WTC11 (cell line): ENCODE results near the gene TYROBP. TPM values are rescaled to one million over a fixed set of nuclear protein-coding genes. Genes with fewer than 3 reads are reported as not detected.
A peak's percentile ranks its signal among the peaks of the same experiment; 100 is the strongest.

ENCODE experiments used
- ATAC-seq: fragments of 200-7000 bp; cut with Tn5 transposase; 2 replicates; pipeline ENCODE4 v1.10.0; 2021; ENCODE audit warnings: mild to moderate bottlenecking, moderate library complexity
- CTCF ChIA-PET: fragments of 300-600 bp; sonication (Branson Sonifier 250); formaldehyde crosslinking; loops from one replicate; lab custom pipeline; 2021; ENCODE audit warnings: antibody characterized with exemption; lab: Charles Lee
- POLR2A ChIA-PET: fragments of 350-600 bp; sonication (Branson Sonifier 250); formaldehyde crosslinking; loops from one replicate; lab custom pipeline; 2021; ENCODE audit warnings: antibody characterized with exemption; lab: Charles Lee
- DNase-seq: peaks from one replicate; pipeline ENCODE4 v3.0.0; 2021; ENCODE audit warnings: low spot score
- H3K27ac Mint-ChIP-seq: 2 replicates; pipeline ENCODE4 v1.8.0; 2021; ENCODE audit warnings: mixed read lengths
- H3K27me3 Mint-ChIP-seq: 2 replicates; pipeline ENCODE4 v1.8.0; 2021; ENCODE audit warnings: low read depth, mild to moderate bottlenecking, moderate library complexity, mixed read lengths
- H3K36me3 Mint-ChIP-seq: 2 replicates; pipeline ENCODE4 v1.8.0; 2021; ENCODE audit warnings: mixed read lengths
- H3K4me1 Mint-ChIP-seq: 2 replicates; pipeline ENCODE4 v1.8.0; 2022; ENCODE audit warnings: mixed read lengths
- H3K4me3 Mint-ChIP-seq: 2 replicates; pipeline ENCODE4 v1.8.0; 2021; ENCODE audit warnings: mild to moderate bottlenecking, moderate library complexity, mixed read lengths
- H3K9me3 Mint-ChIP-seq: 2 replicates; pipeline ENCODE4 v1.8.0; 2021; ENCODE audit warnings: mixed read lengths
- AFF4 ChIP-seq: sonication (generic); formaldehyde crosslinking; IDR thresholded peaks from 2 replicates; pipeline ENCODE4 v1.8.1; 2023; ENCODE audit warnings: mild to moderate bottlenecking, missing genetic modification reagents, borderline replicate concordance
- E2F1 ChIP-seq: sonication (generic); formaldehyde crosslinking; IDR thresholded peaks from 2 replicates; pipeline ENCODE4 v1.8.0; 2022; ENCODE audit warnings: mild to moderate bottlenecking, missing genetic modification reagents
- ELF4 ChIP-seq: sonication (generic); formaldehyde crosslinking; IDR thresholded peaks from 2 replicates; pipeline ENCODE4 v1.8.1; 2022; ENCODE audit warnings: low read depth, mild to moderate bottlenecking, moderate library complexity, missing genetic modification reagents
- ETV6 ChIP-seq: sonication (generic); formaldehyde crosslinking; IDR thresholded peaks from 2 replicates; pipeline ENCODE4 v1.8.1; 2022; ENCODE audit warnings: mild to moderate bottlenecking, missing genetic modification reagents
- FOXP4 ChIP-seq: sonication (generic); formaldehyde crosslinking; IDR thresholded peaks from 2 replicates; pipeline ENCODE4 v1.8.0; 2022; ENCODE audit warnings: mild to moderate bottlenecking, missing genetic modification reagents
- GRHL2 ChIP-seq: fragments of 250-450 bp; sonication (Bioruptor Pico); IDR thresholded peaks from 2 replicates; pipeline ENCODE4 v1.8.0; 2022; ENCODE audit warnings: mild to moderate bottlenecking, moderate library complexity; ENCODE audit not compliant: insufficient replicate concordance, severe bottlenecking
- SP1 ChIP-seq: sonication (generic); formaldehyde crosslinking; conservative IDR thresholded peaks from 2 replicates; pipeline ENCODE4 v1.8.1; 2022; ENCODE audit warnings: missing genetic modification reagents
- TEAD4 ChIP-seq: sonication (generic); formaldehyde crosslinking; IDR thresholded peaks from 2 replicates; pipeline ENCODE4 v1.8.0; 2022; ENCODE audit warnings: mild to moderate bottlenecking, missing genetic modification reagents
- ZNF121 ChIP-seq: sonication (generic); formaldehyde crosslinking; IDR thresholded peaks from 2 replicates; pipeline ENCODE4 v1.8.0; 2023; ENCODE audit warnings: missing genetic modification reagents
- ZNF396 ChIP-seq: fragments of 250-450 bp; sonication (Bioruptor Pico); IDR thresholded peaks from 2 replicates; pipeline ENCODE4 v1.8.0; 2021; ENCODE audit warnings: mild to moderate bottlenecking, moderate library complexity, borderline replicate concordance
- ZNF512 ChIP-seq: sonication (generic); formaldehyde crosslinking; IDR thresholded peaks from 2 replicates; pipeline ENCODE4 v1.8.1; 2022; ENCODE audit warnings: missing genetic modification reagents, borderline replicate concordance
- total RNA-seq: library from RNA; stranded (reverse); gene quantifications from 3 replicates; pipeline ENCODE4 v1.2.3, GENCODE V29; 2021

The TYROBP gene
- total RNA-seq, 1 experiment from 2014 or later, result 0.46 TPM

- TF ChIP-seq FOXP4 (CRISPR knock-in tag) (peak; percentile 62; the same call in 1 of the 2 replicates), AFF4 (CRISPR knock-in tag) (no peak)
Observed at GRCh38 chr19:35903550-35904179, 4.4 kb downstream of the TYROBP start (continued).

- ATAC-seq (no peak), DNase-seq (no peak)
- TF ChIP-seq ZNF396 (CRISPR knock-in tag) (no peak), ZNF121 (peak; percentile 97)
- H3K27me3 Mint-ChIP-seq, result peaks cover 18% of the 10 kb centered on the region
- H3K9me3 Mint-ChIP-seq, result no peaks in the 10 kb centered on the region
- H3K4me1 Mint-ChIP-seq, result peaks cover 26% of the 10 kb centered on the region
- CTCF ChIA-PET, result interaction anchor here (1.0 kb wide), 1 partner anchor 21 kb away, joined by 3 read pairs; no protein-coding TSS in a partner anchor
- peak overlapping the region; percentile 88 for H3K4me3 Mint-ChIP-seq
- H3K27ac Mint-ChIP-seq, result peak overlapping the region; percentile 93
- no peaks in the 10 kb centered on the region for H3K36me3 Mint-ChIP-seq
- POLR2A ChIA-PET, result no interaction called here
Observed at GRCh38 chr19:35902870-35903475, 5.1 kb downstream of the TYROBP start.

- ChIA-PET POLR2A (no interaction called here), CTCF (interaction anchor here (1.2 kb wide), 1 partner anchor 92 kb away, joined by 3 read pairs; no protein-coding TSS in a partner anchor)
- ATAC-seq (no peak), DNase-seq (no peak)
- TF ChIP-seq SP1, result no peak
- TF ChIP-seq ZNF512 (CRISPR knock-in tag), result no peak
- TF ChIP-seq TEAD4 (CRISPR knock-in tag), result no peak
- no peak for TF ChIP-seq E2F1
- no peak for TF ChIP-seq ELF4 (CRISPR knock-in tag)
- TF ChIP-seq ETV6 (CRISPR knock-in tag), result no peak
- TF ChIP-seq GRHL2, result no peak
- Mint-ChIP-seq H3K4me1 (peaks cover 20% of the 10 kb centered on the region), H3K27me3 (peaks cover 18% of the 10 kb centered on the region), H3K9me3 (no peaks in the 10 kb centered on the region), H3K27ac (peak within 1 kb of the TSS; percentile 93), H3K36me3 (peaks cover 4% of the 10 kb centered on the region), H3K4me3 (peak within 1 kb of the TSS; percentile 93)
Observed at GRCh38 chr19:35901854-35902661, 6.0 kb downstream of the TYROBP start, which contains the start of gene HCST. Gene HCST (plus strand): TSS chr19:35902529. CDS start chr19:35902594, 65 bp downstream.
